GM19397 (cell line): ENCODE data around the gene PRKAG2.
"Not testable (repeated sequence)": the region's sequence is repeated elsewhere in the genome, so short reads cannot be mapped to it uniquely, and the experiment has no call there.

ENCODE experiments used
- ATAC-seq: cut with Tn5 transposase; IDR thresholded peaks from one replicate; pipeline ENCODE4 v1.9.1; 2021; ENCODE audit warnings: mild to moderate bottlenecking, moderate library complexity; ENCODE audit not compliant: unreplicated experiment

PRKAG2 gene

GRCh38 chr7:151852486-151853396, 24.2 kb downstream of the PRKAG2 start:
- no peak for ATAC-seq

DNA sequence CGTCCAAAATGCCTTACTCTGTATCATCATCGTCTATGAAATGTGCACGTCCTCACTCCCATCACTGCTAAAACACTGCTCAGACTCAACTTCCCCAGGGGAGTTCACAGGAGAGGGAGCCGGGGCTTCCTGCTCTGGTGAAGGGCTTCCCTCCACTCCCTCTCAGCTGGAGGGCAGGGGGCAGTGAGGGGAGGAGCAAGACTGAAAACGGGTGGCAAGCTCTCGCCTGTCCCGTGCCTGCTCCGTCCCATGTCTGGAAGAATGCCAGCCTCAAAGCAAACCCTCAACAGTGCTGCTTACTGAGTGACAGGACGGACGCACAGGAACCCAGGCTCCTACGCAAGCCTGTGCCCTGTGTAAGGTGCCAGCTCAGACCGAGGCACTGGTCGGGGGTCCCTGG, 25.1 kb downstream of the PRKAG2 start:
- no peak for ATAC-seq

- no peak for ATAC-seq
These were observed 25.7 kb downstream of the PRKAG2 start for GRCh38 chr7:151851145-151851751.

GRCh38 chr7:151850491-151851124, 26.3 kb downstream of the PRKAG2 start:
- ATAC-seq: no peak

GRCh38 chr7:151849879-151850260, 27.0 kb downstream of the PRKAG2 start:
- no peak for ATAC-seq

GRCh38 chr7:151849008-151849878, 27.7 kb downstream of the PRKAG2 start:
- ATAC-seq: no peak

DNA sequence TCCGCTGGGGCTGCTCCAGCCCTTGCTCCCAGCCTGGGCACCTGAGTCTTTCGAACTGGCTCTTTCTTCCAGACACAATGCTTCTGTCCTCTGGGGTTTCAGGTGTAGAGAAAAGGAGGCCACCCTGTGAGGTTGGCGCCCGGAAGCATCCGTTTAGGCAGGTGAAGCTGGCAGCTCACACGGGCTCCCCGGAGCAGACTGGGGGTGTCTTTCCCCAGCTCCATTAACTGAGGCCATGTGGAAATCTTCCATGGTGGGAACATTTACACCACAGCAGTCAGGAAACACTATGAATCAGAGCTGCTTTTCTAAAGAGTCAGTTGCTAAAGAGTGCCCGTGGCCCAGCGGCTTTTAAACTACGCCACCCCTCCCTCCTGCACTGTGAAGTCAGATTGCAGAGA, 29.2 kb downstream of the PRKAG2 start:
- ATAC-seq: no peak

DNA sequence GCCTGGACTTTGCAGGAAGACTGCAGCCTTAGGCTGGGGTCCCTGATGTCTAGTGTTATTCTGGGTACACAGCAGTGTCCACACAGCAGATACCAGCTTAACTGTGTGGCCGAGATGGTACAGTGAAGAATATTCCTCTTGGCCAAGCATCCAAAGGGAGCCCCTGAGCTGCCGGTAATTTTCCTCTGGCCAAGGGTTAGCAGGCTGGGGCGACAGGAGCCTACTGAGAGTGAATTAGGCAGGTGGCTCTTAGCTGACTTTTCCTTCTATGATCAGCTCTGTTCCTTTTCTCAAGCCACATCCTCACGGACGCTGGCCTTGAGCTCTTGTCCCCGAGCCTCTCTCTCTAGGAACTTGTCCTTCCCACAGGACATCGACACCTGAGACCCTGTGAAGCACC, 29.8 kb downstream of the PRKAG2 start:
- no peak for ATAC-seq

- ATAC-seq: no peak
These were observed 31.3 kb downstream of the PRKAG2 start for GRCh38 chr7:151845412-151846205.

GRCh38 chr7:151844825-151845200, 32.1 kb downstream of the PRKAG2 start:
- ATAC-seq: no peak

DNA sequence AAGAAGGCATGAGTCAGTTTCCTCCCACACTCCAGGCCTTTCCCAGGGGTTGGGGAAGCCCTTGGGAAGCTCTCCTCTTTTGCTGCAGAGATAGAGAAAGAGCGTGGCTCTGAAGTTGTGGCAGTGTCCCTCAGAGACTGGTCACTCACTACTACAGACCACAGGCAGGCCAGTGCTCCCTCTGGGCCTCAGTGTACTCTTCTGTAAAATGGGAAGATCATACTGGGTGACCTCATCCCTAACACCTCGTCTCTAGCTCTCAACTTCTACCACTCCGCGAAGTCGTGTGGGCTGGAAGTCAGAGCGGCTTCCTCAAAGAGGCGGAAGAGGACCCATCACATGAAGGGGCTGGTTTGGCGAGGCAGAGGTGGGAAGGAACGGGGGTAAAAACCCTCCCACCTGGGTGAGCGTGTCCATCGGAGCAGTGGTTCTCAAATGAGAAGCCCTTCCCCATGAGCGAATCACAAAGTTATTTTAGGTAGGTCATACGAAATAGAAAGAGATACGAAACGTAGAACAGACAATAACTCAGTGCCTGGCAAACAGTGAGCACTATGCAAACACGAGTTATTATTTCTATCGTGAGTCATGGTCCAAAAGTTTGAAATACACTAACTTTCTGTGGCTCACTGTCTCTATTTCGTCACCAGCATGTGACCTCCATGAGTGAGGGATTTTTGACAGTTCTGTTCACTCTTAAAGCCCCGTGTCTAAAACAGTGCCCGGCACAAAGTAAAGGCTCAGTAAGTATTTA, 32.7 kb downstream of the PRKAG2 start:
- no peak for ATAC-seq

GRCh38 chr7:151843181-151843580, 33.7 kb downstream of the PRKAG2 start:
- ATAC-seq: no peak

GRCh38 chr7:151841395-151842051, 35.4 kb downstream of the PRKAG2 start:
- not testable (repeated sequence) for ATAC-seq

GRCh38 chr7:151840088-151840910, 36.6 kb downstream of the PRKAG2 start:
- ATAC-seq: no peak

DNA sequence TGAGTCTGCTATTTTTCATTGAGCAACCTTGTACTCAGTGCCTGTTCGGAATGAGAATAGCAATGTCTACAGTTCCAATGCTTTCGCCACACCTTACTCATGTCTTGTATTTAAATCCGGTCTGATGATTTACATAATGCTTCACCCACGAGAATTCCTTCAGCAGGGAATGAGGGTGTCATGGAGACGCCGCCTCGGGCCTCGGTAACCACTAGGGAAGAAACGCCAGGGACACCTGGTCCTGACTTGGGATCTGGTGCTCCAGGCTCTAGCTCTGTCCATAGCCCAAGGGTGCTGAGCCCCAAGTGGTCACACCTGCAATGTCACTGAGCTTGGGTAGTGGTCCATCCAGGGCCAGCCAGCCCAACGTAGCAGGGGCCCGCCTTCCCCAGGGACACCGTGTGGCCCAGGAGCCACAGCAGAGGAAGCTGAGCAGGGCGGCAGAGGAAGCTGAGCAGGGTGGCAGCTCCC, 37.4 kb downstream of the PRKAG2 start:
- ATAC-seq: no peak

DNA sequence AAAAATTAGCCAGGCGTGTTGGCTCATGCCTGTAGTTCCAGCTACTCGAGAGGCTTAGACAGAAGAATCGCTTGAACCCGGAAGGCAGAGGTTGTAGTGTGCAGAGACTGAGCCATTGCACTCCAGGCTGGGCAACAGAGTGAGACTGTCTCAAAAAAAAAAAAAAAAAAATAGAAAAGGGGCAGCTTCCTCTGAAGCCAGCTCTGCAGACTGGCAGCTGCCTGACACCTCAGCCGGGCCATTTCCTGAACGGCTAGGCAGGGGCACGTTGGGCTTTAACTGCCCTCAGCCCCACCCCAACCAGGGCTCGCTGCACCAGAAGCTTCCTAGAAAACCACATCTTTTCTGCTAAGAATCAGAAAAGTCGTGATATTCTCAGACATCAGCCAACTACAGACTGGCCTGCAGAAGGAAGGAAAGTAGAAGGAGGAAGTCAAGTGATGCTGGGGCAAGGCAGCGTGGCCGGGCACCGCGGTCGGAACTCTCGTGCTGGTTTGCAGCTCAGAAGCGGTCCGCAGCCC, 38.0 kb downstream of the PRKAG2 start:
- peak; percentile 52 for ATAC-seq

GRCh38 chr7:151838072-151838471, 38.8 kb downstream of the PRKAG2 start:
- no peak for ATAC-seq
